Mesenteric fat pad (tissue), 1 donor: ENCODE results near the gene CRLF1. TPM values are rescaled to one million over a fixed set of nuclear protein-coding genes. Genes with fewer than 3 reads are reported as not detected.
"Not testable (repeated sequence)": the region's sequence is repeated elsewhere in the genome, so short reads cannot be mapped to it uniquely, and the experiment has no call there.

ENCODE experiments used
- DNase-seq: peaks from one replicate; pipeline ENCODE4 v3.0.0-alpha.2; 2020; ENCODE audit warnings: low spot score
- total RNA-seq: library from RNA; stranded (reverse); fragmentation: NEBNext Ultra II Directional; extraction: Animal tissue kit (Norgen Biotek cat#: 25700); gene quantifications from one replicate; pipeline ENCODE4 v1.2.1, GENCODE V29; 2021
- donor health status: DM: yes; HTN: yes; CAD: no.

Gene CRLF1
- total RNA-seq, 1 donor from 2014 or later, result 30.7 TPM

DNA sequence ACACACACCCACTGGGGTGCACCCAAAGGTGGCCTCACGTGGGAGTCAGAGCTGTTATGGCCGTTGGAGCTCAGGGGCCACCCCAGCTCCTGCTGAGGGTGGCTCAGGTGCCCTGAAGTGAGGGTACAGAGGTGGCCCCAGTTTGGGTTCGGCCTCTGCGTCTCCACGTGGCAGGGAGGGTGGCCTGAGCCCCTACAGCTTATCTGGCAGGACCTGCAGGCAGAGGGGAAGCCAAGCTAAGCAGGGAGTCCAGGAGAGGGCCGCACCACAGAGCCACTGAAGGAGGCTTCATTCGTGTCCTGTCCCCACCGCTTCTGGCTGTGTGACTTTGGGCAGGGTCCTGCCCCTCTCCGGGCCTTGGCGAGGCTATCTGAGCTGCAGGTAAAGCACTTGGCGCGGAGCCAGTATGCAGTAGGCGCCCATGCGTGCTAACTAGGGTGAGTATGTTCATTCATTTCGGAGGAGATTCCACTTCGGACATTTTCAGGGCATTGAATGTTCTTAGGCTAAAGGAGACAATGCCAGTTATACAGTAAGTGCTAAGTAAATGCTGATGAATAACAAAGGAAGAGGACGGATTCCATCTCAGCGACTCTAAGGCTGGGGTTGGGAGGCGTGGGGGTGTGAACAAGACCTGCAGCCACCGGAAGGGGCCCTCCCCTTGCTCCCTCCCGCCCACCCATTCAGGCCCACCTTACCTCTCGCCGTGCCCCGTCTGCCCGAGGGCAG, 13.1 kb downstream of the CRLF1 start:
- no peak for DNase-seq

DNA sequence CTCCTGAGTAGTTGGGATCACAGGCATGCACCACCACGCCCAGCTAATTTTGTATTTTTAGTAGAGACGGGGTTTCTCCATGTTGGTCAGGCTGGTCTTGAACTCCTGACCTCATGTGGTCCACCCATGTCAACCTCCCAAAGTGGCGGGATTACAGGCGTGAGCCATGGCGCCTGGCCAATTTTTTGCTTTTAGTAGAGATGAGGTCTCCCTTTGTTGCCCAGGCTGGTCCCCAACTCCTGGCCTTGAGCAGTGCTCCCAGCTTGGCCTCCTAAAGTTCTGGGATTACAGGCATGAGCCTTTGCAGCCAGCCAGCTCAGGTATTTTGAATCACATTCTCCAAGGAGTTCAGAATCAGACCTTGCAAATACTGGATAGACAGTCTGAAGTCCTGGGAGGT, 13.9 kb downstream of the CRLF1 start:
- DNase-seq, result not testable (repeated sequence)

DNA sequence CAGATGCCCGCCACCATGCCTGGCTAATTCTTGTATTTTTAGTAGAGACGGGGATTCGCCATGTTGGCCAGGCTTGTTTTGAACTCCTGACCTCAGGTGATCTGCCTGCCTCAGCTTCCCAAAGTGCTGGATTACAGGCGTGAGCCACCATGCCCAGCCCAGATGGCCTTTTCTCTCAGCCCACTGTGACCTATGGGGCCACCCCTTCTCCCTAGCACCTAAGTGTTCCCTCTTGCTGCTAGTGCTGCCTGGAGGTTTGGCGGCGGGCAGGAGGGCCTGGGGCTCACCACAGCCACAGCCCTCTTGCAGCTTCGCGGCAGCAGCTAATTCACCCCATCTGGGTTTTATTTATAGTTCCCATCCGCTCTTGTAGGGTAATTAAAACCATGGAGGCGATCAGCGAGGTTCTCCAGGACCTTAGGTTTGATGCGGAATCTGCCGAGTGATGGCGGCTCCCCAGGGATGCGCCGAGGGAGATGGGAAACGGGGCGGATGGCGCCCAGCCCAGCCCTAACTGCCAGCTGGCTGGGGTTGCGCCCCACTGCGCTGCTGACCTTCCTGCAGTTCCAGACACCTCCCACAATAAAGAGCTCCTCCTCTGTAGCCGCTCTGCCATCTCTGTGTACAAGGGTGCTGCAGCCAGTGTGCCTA, 14.7 kb downstream of the CRLF1 start:
- no peak for DNase-seq

DNA sequence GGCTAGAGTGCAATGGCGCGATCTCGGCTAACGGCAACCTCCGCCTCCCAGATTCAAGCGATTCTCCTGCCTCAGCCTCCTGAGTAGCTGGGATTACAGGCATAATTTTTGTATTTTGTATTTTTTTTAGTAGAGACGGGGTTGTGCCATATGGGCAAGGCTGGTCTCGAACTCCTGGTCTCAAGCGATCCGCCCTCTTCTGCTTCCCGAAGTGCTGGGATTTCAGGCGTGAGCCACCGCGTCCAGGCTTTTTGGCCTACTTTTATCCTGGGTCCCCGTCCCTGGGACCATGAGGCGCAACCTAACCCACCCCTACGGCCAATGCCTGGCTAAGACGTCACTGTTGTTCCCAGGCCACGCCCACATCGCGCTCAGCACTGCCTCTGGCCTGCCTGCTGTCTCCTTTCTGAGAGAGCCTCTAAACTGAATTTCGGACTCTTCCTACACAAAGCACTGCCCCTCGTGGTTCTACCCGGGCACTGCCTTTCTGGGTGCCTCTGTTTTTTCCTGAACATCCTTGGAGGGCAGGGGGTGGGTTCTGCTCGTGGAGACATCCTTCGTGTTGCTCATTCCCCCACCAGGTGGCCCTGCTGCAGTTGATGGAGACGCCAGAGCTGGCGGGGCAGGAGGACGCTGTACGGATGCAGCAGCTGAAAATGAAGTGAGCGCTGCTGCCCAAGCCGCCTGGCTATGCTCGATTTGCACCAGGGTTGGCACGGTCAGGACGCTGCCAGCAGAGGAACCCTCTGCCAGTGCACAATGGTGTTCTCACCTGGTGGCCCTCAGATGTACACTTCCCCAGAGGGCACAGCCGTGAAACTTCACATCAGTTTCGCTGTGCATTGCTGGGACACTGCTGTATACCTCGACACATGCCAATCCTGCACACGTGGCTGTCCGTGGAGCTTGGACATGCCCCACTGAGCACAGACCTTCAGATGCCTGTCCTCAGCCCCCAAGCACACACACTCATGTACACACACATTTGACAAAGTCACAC, 16.0 kb downstream of the CRLF1 start:
- DNase-seq, result no peak

DNA sequence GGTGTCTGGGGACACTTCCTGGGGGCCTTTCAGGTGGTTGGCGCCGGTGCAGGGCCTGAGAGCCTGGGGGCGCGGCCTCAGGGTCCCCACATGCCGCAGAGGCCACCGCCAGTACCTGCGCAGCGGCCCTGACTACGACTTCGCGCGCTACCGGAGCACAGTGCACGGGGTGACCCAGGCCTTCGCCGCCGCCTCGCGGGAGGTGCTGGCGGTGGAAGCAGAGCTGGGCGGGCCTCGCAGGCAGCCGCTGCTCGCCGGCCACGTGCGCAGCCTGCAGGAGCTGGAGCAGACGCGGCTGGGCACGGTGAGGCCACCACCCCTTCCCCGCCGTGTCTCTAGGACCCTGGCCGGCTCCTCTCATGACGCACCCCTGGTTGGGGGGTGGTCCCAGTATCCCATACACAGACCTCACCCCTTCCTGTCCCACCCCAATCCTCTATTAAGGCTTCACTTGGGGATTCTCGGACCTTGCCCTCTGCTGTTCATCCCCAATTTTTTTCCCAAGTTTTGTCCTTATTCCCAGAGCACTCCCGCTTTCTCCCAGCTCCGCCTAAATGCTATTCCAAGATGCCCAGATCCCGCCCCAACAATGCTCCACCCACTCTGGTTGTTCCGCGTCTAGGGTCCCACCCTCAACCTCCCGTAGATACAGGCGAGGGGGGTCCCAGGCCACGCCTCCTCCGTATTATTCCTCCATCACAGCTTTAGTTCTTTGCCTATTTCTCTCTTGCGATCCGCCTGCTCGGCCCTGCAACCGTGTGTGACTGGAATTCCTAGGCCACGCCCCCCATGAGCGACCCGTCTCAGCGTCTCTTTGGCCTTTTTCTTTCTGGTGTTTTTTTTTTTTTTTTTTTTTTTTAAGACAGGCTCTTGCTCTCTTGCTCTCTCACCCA, 17.0 kb downstream of the CRLF1 start:
- DNase-seq, result no peak

DNA sequence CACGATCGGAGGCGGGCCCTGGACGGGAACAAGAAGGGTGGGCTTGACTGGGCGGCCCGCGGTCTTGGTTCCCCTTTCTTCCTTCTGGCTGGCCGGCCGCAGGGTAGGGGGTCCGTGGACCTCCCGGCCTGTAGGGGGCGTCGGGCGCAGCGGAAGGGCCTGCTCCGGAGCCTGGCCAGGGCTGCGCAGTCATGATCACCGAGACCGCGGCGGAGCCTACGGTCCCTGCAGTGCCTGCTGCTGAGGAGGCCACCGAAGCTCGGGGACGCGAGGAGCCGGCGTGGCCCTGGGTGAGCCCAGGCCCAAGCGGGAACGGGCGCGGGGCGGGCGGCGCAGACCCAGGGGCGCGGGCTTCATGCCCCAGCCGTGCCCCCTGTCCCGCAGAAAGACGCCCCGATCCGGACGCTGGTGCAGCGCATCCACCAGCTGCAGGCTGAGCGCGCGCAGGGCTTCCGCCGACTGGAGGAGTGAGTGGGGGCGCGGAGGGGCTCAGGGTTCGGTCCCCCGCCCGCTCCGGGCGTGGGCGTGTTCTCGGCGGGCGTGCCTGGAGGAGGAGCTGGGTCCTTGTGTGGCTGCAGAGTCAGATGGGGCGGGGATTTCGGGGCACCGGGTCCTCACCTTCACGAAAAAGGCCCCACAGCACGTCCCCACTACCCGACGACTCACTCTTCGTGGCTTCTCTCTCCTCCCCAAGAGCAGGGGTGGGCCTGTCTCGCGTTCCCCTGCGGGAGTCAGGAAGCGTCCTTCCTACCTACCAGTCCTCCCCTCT, 17.8 kb downstream of the CRLF1 start, which contains the start of gene REX1BD:
Gene REX1BD (plus strand): TSS at position 188 of the 769 bp plus-strand sequence. CDS start 4 bp downstream, at position 192.
- peak; percentile 94 for DNase-seq

DNA sequence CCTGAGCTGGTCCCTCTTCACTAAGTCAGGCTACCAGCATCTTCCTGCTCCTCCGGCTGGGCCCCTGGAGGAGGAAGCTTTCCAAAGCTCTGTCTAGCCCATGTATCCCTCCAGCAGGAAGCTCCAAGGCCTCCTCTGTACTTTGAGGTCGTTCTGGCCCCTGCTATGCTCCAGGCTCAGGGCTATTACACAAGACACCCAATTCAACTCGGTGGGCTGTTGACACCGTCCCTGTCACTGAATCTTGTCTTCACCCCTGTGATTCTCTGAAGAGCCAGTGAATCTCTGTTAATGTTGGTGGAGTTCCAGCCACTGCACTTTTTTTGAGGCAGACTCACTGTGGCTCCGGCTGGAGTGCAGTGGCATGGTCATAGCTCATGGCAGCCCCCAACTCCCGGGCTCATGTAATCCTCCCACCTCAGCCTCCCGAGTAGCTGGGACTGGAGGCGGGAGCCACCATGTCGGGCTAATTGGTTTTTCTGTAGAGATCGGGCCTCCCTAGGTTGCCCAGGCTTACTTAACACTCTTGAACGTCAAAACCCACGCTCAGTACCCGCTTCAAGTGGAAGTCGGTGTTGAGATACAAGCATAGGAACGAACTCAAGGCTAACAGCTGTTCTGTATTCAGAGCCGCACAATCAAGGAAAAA, 18.5 kb downstream of the CRLF1 start:
- no peak for DNase-seq

DNA sequence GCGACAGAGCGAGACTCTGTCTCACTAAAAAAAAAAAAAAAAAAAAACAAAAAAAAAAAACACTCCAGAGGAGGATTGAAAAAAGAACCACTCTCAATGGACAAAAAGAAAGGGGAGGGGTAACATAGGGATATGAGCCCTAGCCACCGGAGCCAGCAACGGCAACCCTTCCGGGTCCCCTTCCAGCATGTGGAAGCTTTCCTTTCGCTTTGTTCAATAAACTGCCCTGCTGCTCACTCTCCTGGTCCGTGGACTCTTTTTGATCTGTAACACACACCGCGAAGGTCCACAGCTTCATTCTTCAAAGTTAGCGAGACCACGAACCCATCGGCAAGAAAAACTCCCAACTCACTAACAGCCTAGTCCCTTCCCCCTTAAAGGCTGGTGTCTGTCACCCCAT, 19.0 kb downstream of the CRLF1 start:
- DNase-seq, result no peak

DNA sequence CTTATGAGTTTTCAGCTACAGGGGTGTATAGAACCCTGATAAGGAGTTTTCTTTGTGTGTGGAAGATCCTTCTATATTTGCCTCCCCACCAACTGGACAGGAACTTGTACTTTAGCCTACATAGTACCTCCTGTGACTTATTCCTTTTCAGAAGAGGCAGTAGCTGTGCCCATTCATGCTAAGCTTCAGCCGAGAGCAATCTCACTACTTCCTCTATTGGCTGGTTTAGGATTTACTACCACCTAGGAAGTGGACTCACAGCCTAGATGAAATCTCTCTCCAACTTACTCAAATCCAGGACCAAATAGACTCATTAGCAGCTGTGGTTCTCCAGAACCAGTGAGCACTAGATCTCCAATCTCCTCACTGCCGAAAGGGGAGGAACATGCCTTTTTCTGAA, 20.3 kb downstream of the CRLF1 start:
- no peak for DNase-seq

DNA sequence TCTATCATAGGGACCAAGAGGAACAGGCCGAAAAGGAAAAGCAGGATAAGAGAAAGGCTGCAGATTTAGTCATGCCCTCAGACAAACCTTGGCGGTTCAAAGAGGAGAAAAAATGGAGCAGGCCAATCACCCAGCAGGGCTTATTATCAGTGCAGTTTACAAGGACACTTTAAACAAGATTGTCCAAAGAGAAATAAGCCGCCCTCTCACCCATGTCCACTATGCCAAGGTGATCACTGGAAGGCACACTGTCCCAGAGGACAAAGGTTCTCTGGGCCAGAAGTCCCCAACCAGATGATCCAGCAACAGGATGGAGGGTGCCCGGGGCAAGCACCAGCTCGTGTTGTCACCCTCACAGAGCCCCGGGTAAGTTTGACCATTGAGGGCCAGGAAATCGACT, 26.3 kb downstream of the CRLF1 start:
- no peak for DNase-seq

DNA sequence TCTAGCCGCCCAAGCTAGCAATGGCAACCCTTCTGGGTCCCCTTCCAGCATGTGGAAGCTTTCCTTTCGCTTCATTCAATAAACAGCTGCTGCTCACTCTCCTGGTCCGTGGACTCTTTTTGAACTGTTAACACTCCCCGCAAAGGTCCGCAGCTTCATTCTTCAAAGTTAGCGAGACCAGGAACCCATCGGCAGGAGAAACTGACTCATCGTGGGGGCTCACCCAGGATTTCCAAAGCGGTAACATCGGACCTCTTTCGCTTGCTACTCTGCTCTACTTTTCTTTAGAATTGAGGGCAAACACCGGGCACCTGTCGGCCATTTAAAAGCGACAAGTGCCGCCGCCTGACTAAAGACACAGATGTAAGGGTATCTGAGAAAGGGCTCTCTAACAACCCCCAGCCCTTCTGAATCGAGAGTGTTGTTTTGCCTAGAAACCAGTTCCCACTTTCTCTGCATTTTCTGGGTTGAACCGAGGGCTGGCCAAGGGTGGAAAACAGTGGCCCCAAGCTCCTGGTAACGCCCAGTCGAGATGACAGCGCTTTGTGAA, 29.2 kb downstream of the CRLF1 start:
- no peak for DNase-seq

DNA sequence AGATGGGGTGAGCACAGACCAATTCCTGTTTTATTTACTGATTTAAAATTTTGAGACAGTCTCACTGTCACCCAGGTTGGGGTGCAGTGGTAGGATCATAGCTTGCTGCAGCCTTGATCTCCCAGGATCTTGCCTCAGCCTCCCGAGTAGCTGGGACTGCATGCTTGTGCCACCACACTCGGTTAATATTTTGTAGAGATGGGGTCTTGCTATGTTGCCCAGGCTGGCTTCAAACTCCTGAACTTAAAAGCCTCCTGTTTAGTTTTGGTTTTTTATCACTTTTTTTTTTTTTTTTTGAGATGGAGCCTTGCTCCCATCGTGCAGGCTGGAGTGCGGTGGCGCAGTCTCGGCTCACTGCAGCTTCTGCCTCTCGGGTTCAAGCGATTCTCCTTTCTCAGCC, 30.2 kb downstream of the CRLF1 start:
- DNase-seq, result no peak

DNA sequence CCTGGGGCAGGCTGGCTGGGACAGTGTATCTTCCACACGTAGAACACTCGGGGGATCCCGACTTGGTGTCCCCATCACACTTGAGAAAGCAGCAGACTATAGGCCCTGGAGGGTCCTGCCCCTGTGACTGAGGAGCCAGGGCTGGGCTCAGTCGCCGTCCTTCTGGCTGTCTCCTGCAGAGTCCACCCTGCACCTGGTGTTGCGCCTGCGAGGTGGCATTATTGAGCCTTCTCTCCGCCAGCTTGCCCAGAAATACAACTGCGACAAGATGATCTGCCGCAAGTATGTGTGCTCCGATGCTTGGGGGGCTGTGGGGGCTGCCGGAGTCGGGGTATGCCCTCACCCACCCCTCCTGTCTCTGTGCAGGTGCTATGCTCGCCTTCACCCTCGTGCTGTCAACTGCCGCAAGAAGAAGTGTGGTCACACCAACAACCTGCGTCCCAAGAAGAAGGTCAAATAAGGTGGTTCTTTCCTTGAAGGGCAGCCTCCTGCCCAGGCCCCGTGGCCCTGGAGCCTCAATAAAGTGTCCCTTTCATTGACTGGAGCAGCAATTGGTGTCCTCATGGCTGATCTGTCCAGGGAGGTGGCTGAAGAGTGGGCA, 31.8 kb downstream of the CRLF1 start:
- no peak for DNase-seq

DNA sequence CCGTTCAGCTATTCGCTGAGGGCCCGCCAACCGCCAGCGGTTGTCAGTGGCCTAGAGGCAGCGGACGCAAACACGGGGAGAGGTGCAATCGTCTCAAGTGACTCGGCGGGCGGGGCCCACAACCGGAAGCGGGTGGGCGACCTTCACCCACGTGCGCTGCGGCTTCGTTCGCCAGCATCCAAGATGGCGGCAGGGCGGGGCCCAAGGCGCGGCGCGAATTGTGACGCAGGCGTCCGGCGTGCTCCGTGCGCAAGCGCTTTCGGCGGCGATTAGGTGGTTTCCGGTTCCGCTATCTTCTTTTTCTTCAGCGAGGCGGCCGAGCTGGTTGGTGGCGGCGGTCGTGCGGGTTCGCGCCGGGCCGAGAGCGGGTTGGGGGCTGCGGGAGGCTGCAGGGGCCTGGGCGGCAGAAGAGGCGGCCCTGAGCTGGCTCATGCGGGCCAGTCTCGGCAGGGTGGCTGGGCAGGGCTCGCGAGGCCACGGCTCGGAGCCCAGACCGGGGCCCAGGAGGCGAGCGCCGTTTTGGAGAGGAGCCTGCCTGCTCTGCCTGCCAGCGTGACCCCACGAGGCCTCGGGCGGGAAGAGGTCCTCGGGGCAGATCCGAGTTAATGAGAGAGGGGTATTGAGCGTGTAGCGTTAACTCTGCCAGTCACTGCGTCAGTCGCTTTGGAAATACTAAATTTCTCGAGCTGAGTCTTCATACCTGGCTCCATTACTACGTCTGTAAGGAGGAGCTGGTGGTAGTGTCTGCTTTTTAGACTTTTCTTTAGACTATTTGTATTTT, 34.8 kb downstream of the CRLF1 start, which contains the start of gene UBA52:
Gene UBA52 (plus strand): TSS at position 294 of the 781 bp plus-strand sequence. CDS start 1,444 bp downstream, outside the sequence.
- DNase-seq, result peak; percentile 100

DNA sequence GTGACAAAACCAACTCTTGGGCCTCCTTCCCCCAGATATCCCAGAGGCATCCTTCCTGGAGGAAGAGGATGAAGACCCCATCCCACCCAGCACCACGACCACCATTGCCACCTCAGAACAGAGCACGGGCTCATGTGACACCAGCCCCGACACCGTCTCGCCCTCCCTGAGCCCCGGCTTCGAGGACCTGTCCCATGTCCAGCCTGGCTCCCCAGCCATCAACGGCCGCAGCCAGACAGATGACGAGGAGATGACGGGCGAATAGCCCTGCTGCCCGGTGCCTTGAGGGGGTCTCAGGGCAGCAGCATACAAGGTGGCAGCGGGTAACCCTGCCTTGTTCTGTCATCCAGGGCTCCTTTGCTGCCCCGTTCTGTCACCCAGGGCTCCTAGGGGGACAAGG, 38.2 kb downstream of the CRLF1 start:
- no peak for DNase-seq

DNA sequence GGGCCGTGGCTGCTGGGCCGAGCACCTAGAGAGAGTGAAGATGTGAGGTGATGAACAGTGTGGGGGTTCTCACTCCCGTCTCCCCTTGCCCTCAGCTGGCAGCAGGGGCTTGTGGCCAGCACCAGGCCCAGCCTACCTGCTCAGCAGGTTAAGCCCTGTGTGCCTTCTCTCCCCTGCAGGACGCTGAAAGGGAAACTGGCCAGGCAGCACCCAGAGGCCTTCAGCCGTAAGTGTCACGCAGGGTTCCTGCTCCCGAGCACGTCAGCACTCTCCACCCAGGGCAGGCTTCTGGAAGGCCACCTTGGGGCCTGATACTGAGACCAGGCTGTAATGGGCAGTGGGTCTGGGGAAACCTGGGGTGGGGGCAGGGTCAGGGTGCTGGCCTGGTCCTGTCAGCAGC, 39.6 kb downstream of the CRLF1 start:
- DNase-seq, result no peak

DNA sequence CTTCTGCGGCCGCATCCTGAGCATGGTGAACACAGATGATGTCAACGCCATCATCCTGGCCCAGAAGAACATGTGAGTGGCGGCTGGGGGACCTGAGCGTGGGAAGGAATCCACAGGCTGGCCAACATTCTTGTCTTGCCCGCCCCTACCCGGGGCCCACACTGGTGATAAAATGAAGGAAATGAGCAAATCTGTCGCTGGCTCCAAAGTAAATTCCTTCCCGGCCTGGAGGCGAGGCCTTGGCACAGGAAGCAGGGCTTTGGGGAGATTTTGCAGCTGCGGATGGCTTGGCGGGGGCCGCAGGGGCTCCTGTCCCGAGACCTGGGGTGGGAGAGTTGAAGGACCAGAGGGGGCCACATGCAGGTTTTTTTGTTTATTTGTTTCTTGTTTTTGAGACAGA, 44.5 kb downstream of the CRLF1 start:
- DNase-seq, result no peak

DNA sequence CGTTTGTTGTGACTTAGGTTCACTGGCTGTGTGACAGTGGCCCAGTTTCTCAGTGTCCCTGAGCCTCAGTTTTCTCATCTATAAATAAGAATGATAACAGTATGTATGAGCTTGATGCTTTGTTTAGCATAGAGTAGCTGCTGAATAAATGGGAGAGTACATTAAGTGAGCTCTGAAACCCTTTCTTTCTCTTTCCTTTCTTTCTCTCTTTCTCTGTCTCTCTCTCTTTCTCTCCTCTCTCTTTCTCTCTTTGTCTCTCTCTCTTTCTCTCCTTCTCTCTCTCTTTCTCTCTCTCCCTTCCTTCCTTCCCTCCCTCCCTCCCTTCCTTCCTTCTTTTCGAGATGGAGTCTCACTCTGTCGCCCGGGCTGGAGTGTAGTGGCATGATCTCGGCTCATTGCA, 46.9 kb downstream of the CRLF1 start:
- DNase-seq, result no peak
